Smooth muscle cell (in vitro differentiated cells): ENCODE measurements around the gene GTSE1. TPM values are rescaled to one million over a fixed set of nuclear protein-coding genes. Genes with fewer than 3 reads are reported as not detected.

Experiments
- DNase-seq: peaks from one replicate; lab custom pipeline; 2025; ENCODE audit not compliant: unreplicated experiment; lab: John Stamatoyannopoulos, UW
- H2AFZ ChIP-seq: fragments of 200-600 bp; sonication (generic); 2 replicates; pipeline ENCODE4 v1.6.0; 2016; ENCODE audit warnings: antibody characterized with exemption, low read depth, mild to moderate bottlenecking
- H3F3A ChIP-seq: fragments of 200-600 bp; sonication (generic); 2 replicates; pipeline ENCODE4 v1.6.0; 2017; ENCODE audit warnings: antibody characterized with exemption, low read depth
- H3K27ac ChIP-seq: fragments of 200-600 bp; sonication (generic); 2 replicates; pipeline ENCODE4 v1.5.1; 2016; ENCODE audit warnings: low read depth, mild to moderate bottlenecking
- H3K27me3 ChIP-seq: fragments of 200-600 bp; sonication (generic); 2 replicates; pipeline ENCODE4 v1.6.1; 2016; ENCODE audit warnings: low read depth, mild to moderate bottlenecking
- H3K36me3 ChIP-seq: fragments of 200-600 bp; sonication (generic); 2 replicates; pipeline ENCODE4 v1.5.1; 2016; ENCODE audit warnings: low read depth
- H3K4me1 ChIP-seq: fragments of 200-600 bp; sonication (generic); 2 replicates; pipeline ENCODE4 v1.5.1; 2016; ENCODE audit warnings: low read depth
- H3K4me2 ChIP-seq: fragments of 200-600 bp; sonication (generic); 2 replicates; pipeline ENCODE4 v1.6.0; 2016; ENCODE audit warnings: mild to moderate bottlenecking
- H3K4me3 ChIP-seq: fragments of 200-600 bp; sonication (generic); 2 replicates; pipeline ENCODE4 v1.5.1; 2016; ENCODE audit warnings: mild to moderate bottlenecking
- H3K79me2 ChIP-seq: fragments of 200-600 bp; sonication (generic); 2 replicates; pipeline ENCODE4 v1.6.0; 2016; ENCODE audit warnings: low read depth, mild to moderate bottlenecking
- H3K9ac ChIP-seq: fragments of 200-600 bp; sonication (generic); 2 replicates; pipeline ENCODE4 v1.6.0; 2016; ENCODE audit warnings: low read depth
- H3K9me3 ChIP-seq: fragments of 200-600 bp; sonication (generic); replicated peaks from 2 replicates; pipeline ENCODE4 v1.5.1; 2016; ENCODE audit warnings: low read depth
- H4K20me1 ChIP-seq: fragments of 200-600 bp; sonication (generic); 2 replicates; pipeline ENCODE4 v1.6.0; 2016; ENCODE audit warnings: low read depth
- WGBS: methylation state at CpG from one replicate; pipeline ENCODE4 v1.1.7; 2016; ENCODE audit warnings: low lambda C conversion rate; 5-methylcytosine and 5-hydroxymethylcytosine counted together
- polyA plus RNA-seq: library from polyadenylated mRNA; unstranded; fragments of >200 nt; fragmentation: Nextera tagmentation; extraction: Ambion mirVana; gene quantifications from 2 replicates; pipeline ENCODE4 v1.2.1, GENCODE V29; 2016
- total RNA-seq: library from RNA; depleted of rRNA; stranded (reverse); fragments of >200 nt; gene quantifications from 2 replicates; pipeline ENCODE4 v1.2.3, GENCODE V29; 2014
- TF ChIP-seq, protein P1 (sequence below): fragments of 200-600 bp; sonication (generic); IDR thresholded peaks from 2 replicates; pipeline ENCODE4 v1.5.1; 2017; ENCODE audit warnings: borderline replicate concordance, mild to moderate bottlenecking, antibody characterized with exemption; ENCODE audit not compliant: insufficient read depth, poor library complexity, severe bottlenecking

GTSE1 gene
- total and polyA plus RNA-seq, 2 experiments from 2014 or later: 3.6 to 6.8 TPM

DNA sequence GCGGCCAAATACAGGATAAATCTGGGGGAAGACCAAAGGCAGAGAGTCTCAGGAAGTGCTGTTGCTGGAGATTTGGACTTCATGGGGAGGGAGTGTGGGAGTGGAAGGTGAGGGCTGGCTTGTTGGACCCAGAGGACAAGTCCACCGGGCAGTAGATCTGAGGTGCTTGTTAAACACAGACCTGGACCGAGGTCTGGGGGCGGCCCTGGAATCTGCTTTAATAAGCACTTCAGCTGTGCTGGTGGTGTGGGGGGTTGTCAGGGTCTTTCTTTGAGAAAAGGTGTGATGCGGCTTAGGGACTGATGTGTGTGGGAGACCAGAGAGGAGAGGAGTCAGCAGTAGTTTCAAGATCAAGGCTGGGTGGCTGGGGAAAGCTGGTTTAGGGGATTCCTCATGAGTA, 43.3 kb downstream of the GTSE1 start:
- 97% methylated on average over 5 of the region's 5 CpGs for WGBS
- Histone ChIP-seq H3K27ac (no peak overlapping the region), H3K36me3 (peaks cover 17% of the 10 kb centered on the region), H3K9ac (no peak overlapping the region), H3K9me3 (no peaks in the 10 kb centered on the region), H3K27me3 (no peaks in the 10 kb centered on the region), H3K4me1 (peaks cover 8% of the 10 kb centered on the region), H3K4me3 (no peak overlapping the region), H3K4me2 (no peak overlapping the region), H4K20me1 (peaks cover 43% of the 10 kb centered on the region), H3F3A (peaks cover 5% of the 10 kb centered on the region), H3K79me2 (peaks cover 39% of the 10 kb centered on the region), H2AFZ (no peak overlapping the region)
- no peak for DNase-seq
- TF ChIP-seq, protein P1, sequence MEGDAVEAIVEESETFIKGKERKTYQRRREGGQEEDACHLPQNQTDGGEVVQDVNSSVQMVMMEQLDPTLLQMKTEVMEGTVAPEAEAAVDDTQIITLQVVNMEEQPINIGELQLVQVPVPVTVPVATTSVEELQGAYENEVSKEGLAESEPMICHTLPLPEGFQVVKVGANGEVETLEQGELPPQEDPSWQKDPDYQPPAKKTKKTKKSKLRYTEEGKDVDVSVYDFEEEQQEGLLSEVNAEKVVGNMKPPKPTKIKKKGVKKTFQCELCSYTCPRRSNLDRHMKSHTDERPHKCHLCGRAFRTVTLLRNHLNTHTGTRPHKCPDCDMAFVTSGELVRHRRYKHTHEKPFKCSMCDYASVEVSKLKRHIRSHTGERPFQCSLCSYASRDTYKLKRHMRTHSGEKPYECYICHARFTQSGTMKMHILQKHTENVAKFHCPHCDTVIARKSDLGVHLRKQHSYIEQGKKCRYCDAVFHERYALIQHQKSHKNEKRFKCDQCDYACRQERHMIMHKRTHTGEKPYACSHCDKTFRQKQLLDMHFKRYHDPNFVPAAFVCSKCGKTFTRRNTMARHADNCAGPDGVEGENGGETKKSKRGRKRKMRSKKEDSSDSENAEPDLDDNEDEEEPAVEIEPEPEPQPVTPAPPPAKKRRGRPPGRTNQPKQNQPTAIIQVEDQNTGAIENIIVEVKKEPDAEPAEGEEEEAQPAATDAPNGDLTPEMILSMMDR: no peak

DNA sequence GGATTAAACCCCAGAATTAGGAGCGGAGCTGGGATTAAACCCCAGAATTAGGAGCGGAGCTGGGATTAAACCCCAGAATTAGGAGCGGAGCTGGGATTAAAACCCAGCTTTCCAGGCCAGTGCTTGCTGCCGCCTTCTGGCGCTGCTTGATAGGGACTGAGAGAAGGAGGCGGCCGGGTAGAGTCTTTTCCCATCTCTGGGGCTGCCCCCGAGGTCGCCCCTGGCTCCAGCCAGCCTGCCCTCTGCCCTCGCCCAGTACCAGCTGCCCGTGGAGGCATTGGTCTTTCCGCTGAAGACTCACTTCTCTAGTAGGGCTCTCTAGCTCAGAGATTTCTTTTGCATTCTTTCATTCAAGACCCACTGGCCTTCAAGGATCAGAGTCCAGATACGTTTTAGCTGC, 44.0 kb downstream of the GTSE1 start:
- Histone ChIP-seq H3K4me3 (no peak overlapping the region), H3K36me3 (peaks cover 17% of the 10 kb centered on the region), H4K20me1 (peaks cover 46% of the 10 kb centered on the region), H3K27me3 (no peaks in the 10 kb centered on the region), H3K9ac (no peak overlapping the region), H3K27ac (no peak overlapping the region), H3K4me2 (no peak overlapping the region), H3F3A (no peaks in the 10 kb centered on the region), H3K79me2 (peaks cover 38% of the 10 kb centered on the region), H2AFZ (no peak overlapping the region), H3K9me3 (no peaks in the 10 kb centered on the region), H3K4me1 (peaks cover 5% of the 10 kb centered on the region)
- TF ChIP-seq, protein P1: no peak
- DNase-seq: no peak
- 98% methylated on average over 13 of the region's 13 CpGs for WGBS

DNA sequence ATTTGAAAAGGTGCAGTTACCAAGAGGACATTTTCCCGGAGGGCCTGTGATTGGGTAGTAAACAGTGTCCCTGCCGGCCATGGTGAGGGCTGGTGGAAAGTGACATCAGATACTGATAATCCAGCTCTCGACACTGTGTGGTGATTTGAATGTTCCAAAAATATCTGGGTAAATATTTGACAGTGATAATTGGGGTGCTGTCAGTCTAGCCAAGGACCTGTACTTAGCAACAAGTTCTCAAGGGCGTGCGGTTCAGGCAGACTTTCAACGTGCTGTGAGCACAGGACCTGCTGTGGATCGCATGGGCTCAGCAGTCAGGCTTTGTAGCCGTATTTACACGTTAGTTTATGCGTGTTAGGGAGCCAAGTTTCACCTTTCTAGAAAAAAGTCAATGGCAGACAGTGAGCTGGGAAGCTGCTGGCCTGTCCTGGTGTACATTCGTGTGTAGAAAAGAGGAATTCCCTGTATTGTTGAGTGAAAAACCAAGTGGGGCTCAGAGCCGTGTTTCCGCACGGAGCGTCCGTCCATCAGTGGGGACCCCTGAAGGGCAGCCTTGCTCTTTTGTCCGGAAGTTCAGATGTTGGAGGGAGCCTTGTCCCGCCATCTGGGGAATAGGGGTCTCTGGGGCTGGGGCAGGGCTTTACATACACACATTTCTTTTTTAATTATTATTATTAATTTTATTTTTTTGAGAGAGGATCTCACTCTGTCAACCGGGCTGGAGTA, 50.2 kb downstream of the GTSE1 start:
- Histone ChIP-seq H3K27me3 (no peaks in the 10 kb centered on the region), H3F3A (no peaks in the 10 kb centered on the region), H3K79me2 (peaks cover 4% of the 10 kb centered on the region), H3K27ac (no peak overlapping the region), H3K9me3 (no peaks in the 10 kb centered on the region), H3K36me3 (peaks cover 9% of the 10 kb centered on the region), H4K20me1 (peaks cover 54% of the 10 kb centered on the region), H2AFZ (no peak overlapping the region), H3K4me2 (no peak overlapping the region), H3K4me3 (no peak overlapping the region), H3K9ac (no peak overlapping the region), H3K4me1 (no peaks in the 10 kb centered on the region)
- WGBS: 97% methylated on average over 19 of the region's 19 CpGs
- DNase-seq: no peak
- TF ChIP-seq, protein P1: no peak

DNA sequence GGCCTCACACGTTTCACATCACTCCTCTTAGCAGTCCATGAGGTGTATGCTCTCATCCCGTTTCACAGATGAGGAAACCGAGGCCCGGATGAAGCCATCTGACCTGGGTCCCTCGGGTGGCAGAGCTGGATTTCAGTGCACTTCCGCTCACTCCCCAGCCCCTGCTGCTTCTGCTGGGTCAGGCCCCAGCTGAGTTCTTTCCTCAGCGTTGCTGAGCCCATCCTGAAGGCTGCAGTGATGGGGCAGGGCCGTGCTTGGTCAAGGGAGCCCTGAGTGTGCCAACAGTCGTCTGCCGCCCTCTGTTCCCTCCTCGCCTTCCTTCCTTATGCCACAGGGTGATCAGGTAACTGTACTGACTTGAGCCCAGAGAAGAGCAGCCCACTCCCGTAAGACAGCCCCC, 51.0 kb downstream of the GTSE1 start:
- Histone ChIP-seq H3K36me3 (peaks cover 7% of the 10 kb centered on the region), H3K27ac (no peak overlapping the region), H3K4me2 (no peak overlapping the region), H4K20me1 (peaks cover 53% of the 10 kb centered on the region), H3K9me3 (no peaks in the 10 kb centered on the region), H2AFZ (no peak overlapping the region), H3F3A (no peaks in the 10 kb centered on the region), H3K9ac (no peak overlapping the region), H3K4me1 (no peaks in the 10 kb centered on the region), H3K79me2 (peaks cover 4% of the 10 kb centered on the region), H3K4me3 (no peak overlapping the region), H3K27me3 (no peaks in the 10 kb centered on the region)
- WGBS: 96% methylated on average over 12 of the region's 12 CpGs
- TF ChIP-seq, protein P1: no peak
- DNase-seq: no peak
